GM21515 (cell line): ENCODE data around the gene TECRL.

Experiments used
- ATAC-seq: cut with Tn5 transposase; IDR thresholded peaks from one replicate; pipeline ENCODE4 v1.9.1; 2021; ENCODE audit not compliant: unreplicated experiment

Gene TECRL

DNA sequence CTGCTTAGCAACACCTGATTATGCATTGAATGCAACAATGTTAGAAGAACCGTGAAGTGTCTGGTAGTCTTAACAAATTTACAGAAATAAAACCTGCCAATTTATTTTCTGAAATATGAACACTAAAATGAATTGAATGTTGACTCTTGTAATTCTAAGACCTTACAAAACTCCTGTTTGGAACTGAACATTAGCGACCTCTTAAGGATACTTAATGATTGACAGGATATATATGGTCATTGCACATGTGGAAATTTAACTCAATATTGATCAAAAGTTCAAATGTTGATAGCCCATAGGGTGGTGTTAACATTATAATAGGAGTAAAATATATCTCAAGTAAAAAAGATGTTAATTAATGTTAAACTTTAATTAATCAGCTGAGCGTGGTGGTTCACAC is 79.1 kb downstream of the TECRL start:
- no peak for ATAC-seq

GRCh38 chr4:64327237-64327636 is 82.0 kb downstream of the TECRL start:
- ATAC-seq = no peak

DNA sequence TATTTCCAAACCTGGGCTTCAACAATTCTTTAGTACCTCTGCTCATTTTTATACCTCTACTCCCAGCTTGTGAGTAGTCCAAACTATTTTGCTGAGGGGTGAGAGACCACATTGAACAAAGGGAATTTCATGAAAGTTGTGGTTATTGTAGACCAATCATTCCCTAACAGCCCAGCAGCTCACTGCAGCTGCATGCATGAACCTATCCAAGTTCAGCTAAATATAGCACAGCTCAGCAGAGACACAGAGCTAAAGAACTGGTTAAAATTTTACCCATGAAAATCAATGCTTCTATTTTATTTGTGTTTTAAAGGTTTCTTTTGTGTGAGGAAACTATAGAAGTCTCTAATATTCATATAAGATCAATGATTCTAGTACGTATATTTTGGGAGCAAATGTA is 82.7 kb downstream of the TECRL start:
- ATAC-seq = no peak

DNA sequence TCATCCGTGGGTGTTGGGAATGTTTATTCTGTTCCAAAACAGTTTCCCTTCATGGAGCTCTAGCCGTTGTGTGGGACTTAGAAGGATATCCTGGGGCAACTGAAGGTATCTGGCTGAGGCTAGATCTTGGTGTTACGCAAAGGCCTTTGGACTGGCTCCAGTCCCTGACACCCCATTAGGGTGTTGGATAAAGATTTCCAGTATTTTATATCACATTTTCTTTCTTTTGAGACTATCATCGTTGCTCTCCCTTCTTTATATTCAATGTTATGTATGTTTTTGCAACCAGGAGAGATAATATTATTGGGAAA is 103.0 kb downstream of the TECRL start:
- no peak for ATAC-seq

- no peak for ATAC-seq
Observed at GRCh38 chr4:64305565-64306254, 103.5 kb downstream of the TECRL start.

DNA sequence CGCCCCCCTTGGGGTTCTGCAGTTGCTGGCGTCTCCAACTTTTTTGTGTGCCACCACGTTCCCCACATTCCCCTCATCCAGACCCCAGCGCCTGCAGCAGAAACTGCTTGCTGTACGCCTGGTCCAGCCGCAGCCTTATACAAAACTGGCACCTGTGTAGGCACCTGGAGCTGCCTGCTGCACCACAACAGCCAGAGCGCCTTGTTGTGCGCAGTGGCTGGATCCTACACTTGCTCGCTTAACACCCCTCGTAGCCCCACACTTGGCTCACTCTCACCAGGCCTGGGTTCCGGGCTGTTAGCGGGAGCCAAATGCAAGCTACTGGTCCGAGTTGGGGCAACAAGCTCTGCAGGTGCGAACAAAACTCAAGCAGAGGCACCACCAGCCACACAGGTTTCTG is 136.8 kb downstream of the TECRL start:
- ATAC-seq = no peak

DNA sequence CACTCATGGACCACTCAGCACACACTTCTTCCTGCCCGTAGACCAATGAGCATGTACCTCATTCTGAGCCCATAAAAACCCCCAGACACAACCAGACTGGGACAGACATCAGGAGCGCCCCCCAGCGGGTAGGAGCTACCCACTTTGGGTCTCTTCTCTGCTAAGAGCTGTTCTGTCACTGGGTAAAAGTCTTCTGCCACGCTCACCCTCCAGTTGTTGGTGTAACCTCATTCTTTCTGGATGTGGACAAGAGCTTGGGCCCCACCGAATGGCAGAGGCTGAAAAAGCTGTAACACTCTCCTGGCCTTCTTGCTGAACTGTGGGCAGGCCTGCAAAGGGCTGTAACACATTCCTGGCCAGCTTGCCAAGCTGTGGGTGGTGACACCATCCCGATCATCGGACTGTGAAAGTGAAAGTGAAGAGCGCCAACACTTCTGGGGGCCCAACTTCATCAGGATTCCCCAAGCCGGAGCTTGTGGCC is 137.6 kb downstream of the TECRL start:
- no peak for ATAC-seq

- no peak for ATAC-seq
Observed at GRCh38 chr4:64266669-64267068, 142.6 kb downstream of the TECRL start.

- ATAC-seq = no peak
Observed at GRCh38 chr4:64266263-64266662, 143.0 kb downstream of the TECRL start.

DNA sequence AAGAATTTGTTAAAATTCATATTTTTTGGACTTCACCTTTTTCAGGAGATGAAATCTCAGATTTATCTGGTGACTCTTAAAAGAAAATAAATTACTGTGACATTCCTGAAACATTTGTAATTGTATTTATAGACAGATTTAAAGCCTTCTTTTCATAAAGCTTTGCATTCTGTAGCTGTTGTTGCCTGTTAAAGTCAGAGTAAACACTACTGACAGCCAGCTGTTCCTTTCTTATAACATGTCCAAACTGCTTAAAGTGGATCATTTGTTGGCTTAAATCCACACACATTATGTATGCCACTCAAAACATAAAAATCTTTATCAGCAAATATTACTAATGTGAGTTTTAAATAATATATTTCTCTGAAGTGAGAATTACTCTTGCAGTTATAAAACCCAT is 157.5 kb downstream of the TECRL start:
- no peak for ATAC-seq

DNA sequence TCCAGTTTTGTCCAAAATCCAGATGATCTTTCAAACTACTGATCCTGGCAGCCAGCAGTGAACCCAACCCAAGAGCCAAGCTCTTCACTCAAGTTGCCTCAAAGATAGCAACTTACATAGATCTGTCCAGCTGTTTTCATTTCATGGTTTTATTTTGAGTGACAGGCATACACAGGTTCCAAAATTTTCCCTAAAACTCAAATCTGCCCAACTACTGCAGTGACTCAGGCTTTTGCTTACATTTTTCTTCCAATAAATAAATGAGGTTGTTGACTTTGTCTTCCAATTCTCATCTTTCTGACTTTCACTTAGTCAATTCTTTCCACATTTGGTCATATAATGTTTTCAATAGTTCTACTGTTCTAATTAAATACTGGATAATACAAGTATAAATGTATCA is 158.8 kb downstream of the TECRL start:
- ATAC-seq = no peak

GRCh38 chr4:64250061-64250460 is 159.2 kb downstream of the TECRL start:
- ATAC-seq = no peak

- no peak for ATAC-seq
Observed at GRCh38 chr4:64248186-64248585, 161.1 kb downstream of the TECRL start.

GRCh38 chr4:64230709-64231310 is 178.4 kb downstream of the TECRL start:
- ATAC-seq = no peak
